ENCODE results near the gene MACIR. TPM values are rescaled to one million over a fixed set of nuclear protein-coding genes. Genes with fewer than 3 reads are reported as not detected.

The MACIR gene
- 16.0 to 19.9 TPM (median 18.0 TPM) in 5 replicates for total RNA-seq (2022; extraction: Qiagen RNA extraction)

DNA sequence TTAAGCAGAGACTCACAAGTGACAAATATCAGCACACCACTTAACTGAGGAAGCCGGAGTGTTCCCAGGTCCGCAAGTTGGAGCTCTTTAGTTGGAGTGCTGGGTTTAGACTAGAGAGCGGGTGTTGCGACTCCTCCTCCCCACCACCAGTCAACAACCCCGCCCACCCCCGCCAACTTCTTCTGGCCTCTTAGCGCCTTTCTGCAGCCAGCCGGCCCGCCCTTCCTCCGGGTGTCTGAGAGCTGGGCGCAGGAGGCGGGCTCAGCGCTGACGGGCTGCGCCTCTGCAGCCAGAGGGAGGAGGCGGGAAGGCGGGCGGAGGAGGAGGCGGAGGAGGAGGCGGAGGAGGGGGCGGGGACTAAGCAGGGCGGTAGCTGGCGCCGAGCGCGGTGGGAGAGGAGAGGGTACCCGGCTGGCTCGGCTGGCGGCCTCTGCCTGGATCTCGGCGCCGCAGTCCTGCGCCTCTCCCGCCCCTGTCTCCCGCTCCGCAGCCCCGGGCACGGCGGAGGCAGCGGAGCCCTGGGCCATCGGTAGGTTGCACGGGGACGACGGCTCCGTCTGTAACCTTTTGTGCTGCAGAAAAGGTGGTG lies at the start of gene MACIR:
TSS of gene MACIR (plus strand) at position 396 of the 589 bp plus-strand sequence. CDS start 17,157 bp downstream, outside the sequence.

Other genes starting within 250 kb of the MACIR start
- 3.2 to 5.5 TPM (median 4.4 TPM) in 5 replicates for gene GIN1, start 138.6 kb upstream of the MACIR start, total RNA-seq (2022; extraction: Qiagen RNA extraction)
- 18.4 to 28.6 TPM (median 24.2 TPM) in 5 replicates for gene PPIP5K2, start 138.5 kb upstream of the MACIR start, total RNA-seq (2022; extraction: Qiagen RNA extraction)